SU-DHL-6 (cell line): Measurements from ENCODE around the gene PSMB8.

Source experiments
- CTCF ChIP-seq: fragments of 200-600 bp; sonication (generic); IDR thresholded peaks from one replicate; pipeline ENCODE4 v1.5.1; 2017; ENCODE audit warnings: antibody characterized with exemption, mild to moderate bottlenecking, low read length, moderate library complexity; ENCODE audit not compliant: insufficient read depth, poor library complexity, severe bottlenecking
- EZH2phosphoT487 ChIP-seq: fragments of 200-600 bp; sonication (generic), shearing (Covaris generic); conservative IDR thresholded peaks from 2 replicates; pipeline ENCODE4 v1.6.1; 2018; ENCODE audit warnings: mild to moderate bottlenecking, antibody characterized with exemption, low read length, moderate library complexity, mixed read lengths

GRCh38 chr6:32833664-32834063, 10.2 kb downstream of the PSMB8 start:
- TF ChIP-seq CTCF (no peak), EZH2phosphoT487 (no peak)
